Smooth muscle cell (in vitro differentiated cells): ENCODE data around the gene GMDS. TPM values are rescaled to one million over a fixed set of nuclear protein-coding genes. Genes with fewer than 3 reads are reported as not detected.

Experiments
- DNase-seq: peaks from one replicate; lab custom pipeline; 2025; ENCODE audit not compliant: unreplicated experiment; lab: John Stamatoyannopoulos, UW
- H2AFZ ChIP-seq: fragments of 200-600 bp; sonication (generic); 2 replicates; pipeline ENCODE4 v1.6.0; 2016; ENCODE audit warnings: antibody characterized with exemption, low read depth, mild to moderate bottlenecking
- H3F3A ChIP-seq: fragments of 200-600 bp; sonication (generic); 2 replicates; pipeline ENCODE4 v1.6.0; 2017; ENCODE audit warnings: antibody characterized with exemption, low read depth
- H3K27ac ChIP-seq: fragments of 200-600 bp; sonication (generic); 2 replicates; pipeline ENCODE4 v1.5.1; 2016; ENCODE audit warnings: low read depth, mild to moderate bottlenecking
- H3K27me3 ChIP-seq: fragments of 200-600 bp; sonication (generic); 2 replicates; pipeline ENCODE4 v1.6.1; 2016; ENCODE audit warnings: low read depth, mild to moderate bottlenecking
- H3K36me3 ChIP-seq: fragments of 200-600 bp; sonication (generic); 2 replicates; pipeline ENCODE4 v1.5.1; 2016; ENCODE audit warnings: low read depth
- H3K4me1 ChIP-seq: fragments of 200-600 bp; sonication (generic); 2 replicates; pipeline ENCODE4 v1.5.1; 2016; ENCODE audit warnings: low read depth
- H3K4me2 ChIP-seq: fragments of 200-600 bp; sonication (generic); 2 replicates; pipeline ENCODE4 v1.6.0; 2016; ENCODE audit warnings: mild to moderate bottlenecking
- H3K4me3 ChIP-seq: fragments of 200-600 bp; sonication (generic); 2 replicates; pipeline ENCODE4 v1.5.1; 2016; ENCODE audit warnings: mild to moderate bottlenecking
- H3K79me2 ChIP-seq: fragments of 200-600 bp; sonication (generic); 2 replicates; pipeline ENCODE4 v1.6.0; 2016; ENCODE audit warnings: low read depth, mild to moderate bottlenecking
- H3K9ac ChIP-seq: fragments of 200-600 bp; sonication (generic); 2 replicates; pipeline ENCODE4 v1.6.0; 2016; ENCODE audit warnings: low read depth
- H3K9me3 ChIP-seq: fragments of 200-600 bp; sonication (generic); replicated peaks from 2 replicates; pipeline ENCODE4 v1.5.1; 2016; ENCODE audit warnings: low read depth
- H4K20me1 ChIP-seq: fragments of 200-600 bp; sonication (generic); 2 replicates; pipeline ENCODE4 v1.6.0; 2016; ENCODE audit warnings: low read depth
- WGBS: methylation state at CpG from one replicate; pipeline ENCODE4 v1.1.7; 2016; ENCODE audit warnings: low lambda C conversion rate; 5-methylcytosine and 5-hydroxymethylcytosine counted together
- polyA plus RNA-seq: library from polyadenylated mRNA; unstranded; fragments of >200 nt; fragmentation: Nextera tagmentation; extraction: Ambion mirVana; gene quantifications from 2 replicates; pipeline ENCODE4 v1.2.1, GENCODE V29; 2016
- total RNA-seq: library from RNA; depleted of rRNA; stranded (reverse); fragments of >200 nt; gene quantifications from 2 replicates; pipeline ENCODE4 v1.2.3, GENCODE V29; 2014
- TF ChIP-seq, protein P1 (sequence below): fragments of 200-600 bp; sonication (generic); IDR thresholded peaks from 2 replicates; pipeline ENCODE4 v1.5.1; 2017; ENCODE audit warnings: borderline replicate concordance, mild to moderate bottlenecking, antibody characterized with exemption; ENCODE audit not compliant: insufficient read depth, poor library complexity, severe bottlenecking

GMDS gene
- total and polyA plus RNA-seq, 2 experiments from 2014 or later = 3.7 to 8.5 TPM

DNA sequence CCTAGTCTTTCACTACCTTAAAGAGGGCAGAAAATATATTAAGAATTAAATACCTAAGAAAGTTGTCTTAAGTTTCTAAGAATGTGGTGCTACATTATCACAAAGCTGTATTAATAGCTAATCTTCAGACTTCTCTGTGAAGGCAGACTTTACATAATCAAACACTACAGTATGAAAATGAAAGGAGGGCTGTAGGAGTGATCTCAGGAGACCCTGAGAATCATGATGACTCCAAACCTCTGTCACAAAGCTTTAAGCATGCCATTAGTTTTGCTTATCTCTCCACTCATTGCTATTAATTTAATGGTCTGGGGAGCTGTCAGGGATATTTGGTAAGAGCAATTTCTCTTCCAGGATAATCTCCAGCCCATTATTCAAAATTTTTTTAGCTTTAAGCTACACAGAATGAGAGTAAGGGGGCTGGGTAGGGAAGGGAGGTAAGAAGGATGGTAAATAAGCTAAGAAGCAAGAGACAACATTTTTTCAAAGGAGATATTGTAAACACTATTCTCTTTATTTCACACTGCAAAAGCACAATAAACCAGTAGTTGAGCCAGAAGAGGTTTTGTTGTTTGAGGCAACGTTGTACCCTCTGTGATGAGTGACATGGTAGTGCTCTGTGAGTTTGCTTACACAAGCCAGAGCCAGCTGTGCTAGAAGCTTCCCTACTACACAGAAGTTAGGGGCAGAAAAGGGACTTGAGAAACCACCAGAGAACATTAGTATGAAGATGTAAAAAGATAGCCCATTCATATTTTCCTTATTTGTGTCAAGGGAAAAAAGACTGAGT is 258.8 kb downstream of the GMDS start:
- Histone ChIP-seq H3K4me2 (no peak overlapping the region), H3K9me3 (no peaks in the 10 kb centered on the region), H3K9ac (no peak overlapping the region), H4K20me1 (no peaks in the 10 kb centered on the region), H3F3A (no peaks in the 10 kb centered on the region), H3K79me2 (no peaks in the 10 kb centered on the region), H3K36me3 (no peaks in the 10 kb centered on the region), H3K4me1 (no peaks in the 10 kb centered on the region), H2AFZ (no peak overlapping the region), H3K4me3 (no peak overlapping the region), H3K27me3 (no peaks in the 10 kb centered on the region), H3K27ac (no peak overlapping the region)
- TF ChIP-seq, protein P1, sequence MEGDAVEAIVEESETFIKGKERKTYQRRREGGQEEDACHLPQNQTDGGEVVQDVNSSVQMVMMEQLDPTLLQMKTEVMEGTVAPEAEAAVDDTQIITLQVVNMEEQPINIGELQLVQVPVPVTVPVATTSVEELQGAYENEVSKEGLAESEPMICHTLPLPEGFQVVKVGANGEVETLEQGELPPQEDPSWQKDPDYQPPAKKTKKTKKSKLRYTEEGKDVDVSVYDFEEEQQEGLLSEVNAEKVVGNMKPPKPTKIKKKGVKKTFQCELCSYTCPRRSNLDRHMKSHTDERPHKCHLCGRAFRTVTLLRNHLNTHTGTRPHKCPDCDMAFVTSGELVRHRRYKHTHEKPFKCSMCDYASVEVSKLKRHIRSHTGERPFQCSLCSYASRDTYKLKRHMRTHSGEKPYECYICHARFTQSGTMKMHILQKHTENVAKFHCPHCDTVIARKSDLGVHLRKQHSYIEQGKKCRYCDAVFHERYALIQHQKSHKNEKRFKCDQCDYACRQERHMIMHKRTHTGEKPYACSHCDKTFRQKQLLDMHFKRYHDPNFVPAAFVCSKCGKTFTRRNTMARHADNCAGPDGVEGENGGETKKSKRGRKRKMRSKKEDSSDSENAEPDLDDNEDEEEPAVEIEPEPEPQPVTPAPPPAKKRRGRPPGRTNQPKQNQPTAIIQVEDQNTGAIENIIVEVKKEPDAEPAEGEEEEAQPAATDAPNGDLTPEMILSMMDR = no peak
- no peak for DNase-seq
- WGBS = 27% methylated on average over 1 of the region's 1 CpG

DNA sequence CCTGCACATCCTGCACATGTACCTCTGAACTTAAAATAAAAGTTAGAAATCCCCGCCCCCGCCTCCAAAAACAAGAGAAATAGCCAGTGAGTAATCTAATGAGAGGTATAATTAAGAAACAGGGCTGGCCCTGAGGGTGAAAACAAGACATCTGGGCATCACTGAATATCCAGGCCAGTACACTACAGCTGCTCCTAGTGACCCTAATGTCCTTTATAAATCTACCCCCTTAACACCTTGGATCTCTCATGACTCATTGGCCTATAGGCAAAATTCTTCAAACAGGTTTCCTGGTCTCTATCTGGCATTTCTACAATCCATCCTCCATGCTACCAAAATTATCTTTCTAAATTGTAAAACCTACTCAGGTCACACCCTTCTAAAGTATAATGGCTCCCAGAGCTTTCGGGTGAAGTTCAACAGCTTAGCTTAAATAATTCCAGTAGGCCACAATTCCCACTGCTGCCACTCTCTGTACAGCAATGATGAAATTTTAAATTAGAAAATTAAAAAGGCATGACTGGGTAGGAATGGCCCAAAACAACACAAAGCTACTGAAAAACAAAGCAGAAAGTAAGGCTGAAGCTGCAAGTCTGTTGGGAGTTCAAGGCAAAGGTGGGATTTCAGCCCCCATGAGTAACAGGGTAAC is 260.9 kb downstream of the GMDS start:
- H3F3A ChIP-seq = no peaks in the 10 kb centered on the region
- no peak overlapping the region for H3K27ac ChIP-seq
- TF ChIP-seq, protein P1 = no peak
- no peak overlapping the region for H3K4me3 ChIP-seq
- H3K36me3 ChIP-seq = no peaks in the 10 kb centered on the region
- H3K9me3 ChIP-seq = no peaks in the 10 kb centered on the region
- no peak overlapping the region for H3K4me2 ChIP-seq
- H3K79me2 ChIP-seq = no peaks in the 10 kb centered on the region
- DNase-seq = no peak
- H2AFZ ChIP-seq = no peak overlapping the region
- no peak overlapping the region for H3K9ac ChIP-seq
- H3K27me3 ChIP-seq = no peaks in the 10 kb centered on the region
- 86% methylated on average over 3 of the region's 3 CpGs for WGBS
- no peaks in the 10 kb centered on the region for H4K20me1 ChIP-seq
- H3K4me1 ChIP-seq = no peaks in the 10 kb centered on the region

DNA sequence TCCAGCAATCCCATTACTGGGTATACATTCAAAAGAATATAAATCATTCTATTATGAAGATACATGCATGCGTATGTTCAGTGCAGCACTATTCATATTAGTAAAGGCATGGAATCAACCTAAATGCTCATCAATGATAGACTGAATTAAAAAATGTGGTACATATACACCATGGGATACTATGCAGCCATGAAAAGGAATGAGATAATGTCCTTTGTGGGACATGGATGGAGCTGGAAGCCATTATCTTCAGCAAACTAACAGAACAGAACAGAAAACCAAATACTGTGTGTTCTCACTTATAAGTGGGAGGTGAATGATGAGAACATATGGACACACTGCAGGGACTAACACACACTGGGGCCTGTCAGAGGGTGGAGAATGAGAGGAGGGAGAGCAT is 261.6 kb downstream of the GMDS start:
- H3K27me3 ChIP-seq = no peaks in the 10 kb centered on the region

More for the DNA sequence above, 261.6 kb downstream of the GMDS start:
- Histone ChIP-seq H3K36me3 (no peaks in the 10 kb centered on the region), H3K4me2 (no peak overlapping the region), H3K9me3 (no peaks in the 10 kb centered on the region), H2AFZ (no peak overlapping the region), H3K4me3 (no peak overlapping the region), H4K20me1 (no peaks in the 10 kb centered on the region), H3K27ac (no peak overlapping the region), H3K4me1 (no peaks in the 10 kb centered on the region), H3F3A (no peaks in the 10 kb centered on the region), H3K79me2 (no peaks in the 10 kb centered on the region), H3K9ac (no peak overlapping the region)
- no peak for DNase-seq
- TF ChIP-seq, protein P1 = no peak
- WGBS = 91% methylated on average over 1 of the region's 1 CpG
